HG02588 (cell line): Measurements from ENCODE around the gene TRIP13.

ENCODE experiments used
- ATAC-seq: cut with Tn5 transposase; IDR thresholded peaks from one replicate; pipeline ENCODE4 v1.9.1; 2021; ENCODE audit warnings: mild to moderate bottlenecking, moderate library complexity; ENCODE audit not compliant: unreplicated experiment

Gene TRIP13

DNA sequence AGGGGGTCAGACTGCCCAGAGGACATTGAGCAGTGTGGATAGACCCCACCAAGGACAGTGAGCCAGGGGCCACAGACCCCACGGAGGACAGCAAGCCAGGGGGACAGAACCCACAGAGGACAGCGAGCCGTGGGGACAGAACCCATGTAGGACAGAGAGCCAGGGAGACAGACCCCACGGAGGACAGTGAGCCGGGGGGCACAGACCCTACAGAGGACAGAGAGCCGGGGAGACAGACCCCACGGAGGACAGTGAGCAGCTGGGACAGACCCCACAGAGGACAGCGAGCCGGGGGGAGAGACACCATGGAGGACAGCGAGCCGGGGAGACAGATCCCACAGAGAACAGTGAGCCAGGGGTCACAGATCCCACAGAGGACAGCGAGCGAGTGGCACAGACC lies 38.5 kb upstream of the TRIP13 start:
- no peak for ATAC-seq

DNA sequence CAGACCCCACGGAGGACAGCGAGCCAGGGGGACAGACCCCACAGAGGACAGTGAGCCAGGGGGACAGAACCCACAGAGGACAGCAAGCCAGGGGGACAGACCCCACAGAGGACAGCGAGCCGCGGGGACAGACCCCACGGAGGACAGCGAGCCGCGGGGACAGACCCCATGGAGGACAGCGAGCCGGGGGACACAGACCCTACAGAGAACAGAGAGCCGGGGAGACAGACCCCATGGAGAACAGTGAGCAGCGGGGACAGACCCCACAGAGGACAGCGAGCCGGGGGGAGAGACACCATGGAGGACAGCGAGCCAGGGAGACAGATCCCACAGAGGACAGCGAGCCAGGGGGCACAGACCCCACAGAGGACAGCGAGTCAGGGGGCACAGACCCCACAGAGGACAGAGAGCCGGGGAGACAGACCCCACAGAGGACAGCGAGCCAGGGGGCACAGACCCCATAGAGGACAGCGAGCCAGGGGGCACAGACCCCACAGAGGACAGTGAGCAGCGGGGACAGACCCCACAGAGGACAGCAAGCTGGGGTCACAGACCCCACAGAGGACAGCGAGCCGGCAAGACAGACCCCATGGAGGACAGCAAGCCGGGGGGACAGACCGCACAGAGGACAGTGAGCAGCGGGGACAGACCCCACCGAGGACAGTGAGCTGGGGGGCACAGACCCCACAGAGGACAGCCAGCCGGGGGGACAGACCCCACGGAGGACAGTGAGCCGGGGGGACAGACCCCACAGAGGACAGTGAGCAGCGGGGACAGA lies 37.5 kb upstream of the TRIP13 start:
- no peak for ATAC-seq

DNA sequence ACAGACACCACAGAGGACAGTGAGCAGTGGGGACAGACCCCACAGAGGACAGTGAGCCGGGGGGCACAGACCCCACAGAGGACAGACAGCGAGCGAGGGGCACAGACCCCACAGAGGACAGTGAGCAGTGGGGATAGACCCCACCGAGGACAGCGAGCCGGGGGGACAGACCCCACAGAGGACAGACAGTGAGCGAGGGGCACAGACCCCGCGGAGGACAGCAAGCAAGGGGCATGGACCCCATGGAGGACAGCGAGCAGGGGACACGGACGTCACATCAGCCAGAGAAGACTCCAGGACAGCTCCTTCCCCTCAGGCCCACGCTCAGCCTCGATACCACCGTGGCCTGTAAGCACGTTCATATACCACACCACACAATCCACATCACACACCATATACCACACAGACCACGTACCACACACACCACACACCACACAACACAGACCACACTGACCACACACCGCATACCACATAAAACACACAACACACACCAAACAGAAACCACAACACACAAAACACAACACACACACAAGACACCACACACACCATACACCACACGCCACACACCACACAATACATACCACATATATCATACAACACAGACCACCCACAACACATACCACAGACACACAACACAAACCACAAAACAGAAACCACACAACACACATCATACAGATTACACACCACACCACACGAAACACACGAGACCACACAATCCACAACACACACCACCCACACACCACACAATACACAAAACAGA lies 36.7 kb upstream of the TRIP13 start:
- no peak for ATAC-seq

DNA sequence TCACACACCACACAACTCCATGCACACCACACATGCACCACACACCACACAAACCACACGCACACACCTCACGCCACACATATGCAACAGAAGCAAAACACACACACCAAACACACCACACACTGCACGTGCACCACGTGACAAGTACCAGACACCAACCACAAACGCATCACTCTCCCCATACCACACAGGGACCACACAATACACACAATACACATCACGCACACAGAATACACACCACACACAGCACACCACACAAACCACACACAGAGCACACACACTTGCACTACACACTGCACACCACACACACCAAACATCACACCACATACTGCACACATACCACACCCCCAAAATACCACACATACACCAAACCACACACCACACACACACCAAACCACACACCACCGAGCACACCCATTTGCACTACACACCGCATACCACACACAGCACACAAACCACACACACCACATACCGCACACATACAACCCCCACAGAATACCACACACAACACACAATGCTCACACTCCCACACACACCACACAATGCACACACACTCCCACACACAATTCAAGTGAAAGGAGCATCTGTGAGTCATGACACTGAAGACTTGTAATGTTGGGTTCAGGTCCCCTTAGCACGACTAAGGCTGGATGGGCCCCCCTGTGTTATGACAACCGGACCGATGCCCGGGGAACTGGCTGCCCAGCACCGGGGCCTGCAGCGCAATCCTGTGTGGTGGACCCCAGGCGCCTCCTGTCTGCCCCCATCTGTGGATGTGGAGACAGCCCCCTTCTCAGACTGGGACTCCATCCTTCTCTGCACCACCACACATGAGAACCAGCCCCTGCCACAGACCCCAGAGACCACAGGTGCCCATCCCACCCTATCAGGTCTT lies 35.9 kb upstream of the TRIP13 start:
- no peak for ATAC-seq

DNA sequence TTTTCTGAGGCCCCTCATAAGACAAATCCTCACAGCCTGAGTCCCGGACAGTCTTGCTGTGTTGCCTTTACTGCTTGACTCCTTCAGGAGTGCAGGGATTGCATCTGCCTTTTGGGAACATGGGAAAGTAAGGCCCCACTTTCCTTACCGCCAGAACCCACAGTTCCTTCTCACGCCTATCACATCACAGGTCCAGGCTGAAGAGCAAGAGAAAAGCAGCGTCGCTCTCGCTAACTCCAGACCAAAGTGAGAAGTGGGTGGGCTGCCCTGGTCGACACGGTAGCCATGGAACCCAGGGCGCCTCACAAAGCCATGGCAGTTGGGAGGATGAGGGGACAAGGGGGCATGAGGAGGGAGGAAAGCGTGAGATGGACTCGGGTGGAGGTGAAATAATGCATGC lies 34.0 kb upstream of the TRIP13 start:
- ATAC-seq: no peak

DNA sequence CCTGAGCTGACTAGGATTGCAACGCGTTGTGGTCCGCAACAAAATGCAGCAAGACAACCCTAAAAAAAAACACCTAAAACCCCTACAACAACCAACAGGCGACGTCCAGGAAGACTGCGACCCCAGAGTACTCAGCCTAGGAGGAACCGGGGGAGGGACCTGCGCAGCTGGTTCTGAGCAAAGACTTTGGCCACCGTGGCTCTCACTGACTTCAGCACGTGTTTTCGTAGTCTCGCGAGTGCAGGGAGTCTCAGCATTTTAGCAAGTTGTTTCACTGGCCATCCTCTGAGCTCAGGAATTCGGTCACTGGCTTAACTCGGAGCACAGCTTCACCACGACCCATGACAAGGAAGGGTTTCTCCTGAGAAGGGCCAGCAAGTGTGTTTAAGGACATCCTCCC lies 33.3 kb upstream of the TRIP13 start:
- ATAC-seq: no peak

DNA sequence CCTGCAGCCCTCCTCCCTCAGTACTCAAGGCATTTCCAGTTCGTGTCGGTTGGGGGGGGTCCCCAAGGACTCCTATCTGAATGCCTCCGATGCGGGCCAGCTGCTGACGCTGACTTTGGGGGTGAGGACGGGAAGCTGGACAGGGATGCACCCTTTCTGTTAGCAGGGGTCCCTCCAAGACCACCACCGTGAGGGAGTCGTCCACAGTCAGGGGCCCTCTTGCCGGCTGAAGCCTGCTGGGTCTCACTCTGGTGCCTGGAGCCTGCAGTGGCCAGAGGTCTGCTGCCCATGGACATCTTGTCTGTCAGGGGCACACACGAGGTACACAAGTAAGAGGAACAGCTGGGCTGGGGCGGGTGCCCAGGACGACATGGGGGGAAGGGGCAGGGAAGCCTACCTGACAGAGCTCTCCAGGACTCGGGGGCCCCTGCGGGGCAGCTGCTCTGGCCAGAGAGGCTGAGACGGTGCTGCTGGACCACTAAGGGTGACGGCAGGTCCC lies 32.8 kb upstream of the TRIP13 start:
- no peak for ATAC-seq

DNA sequence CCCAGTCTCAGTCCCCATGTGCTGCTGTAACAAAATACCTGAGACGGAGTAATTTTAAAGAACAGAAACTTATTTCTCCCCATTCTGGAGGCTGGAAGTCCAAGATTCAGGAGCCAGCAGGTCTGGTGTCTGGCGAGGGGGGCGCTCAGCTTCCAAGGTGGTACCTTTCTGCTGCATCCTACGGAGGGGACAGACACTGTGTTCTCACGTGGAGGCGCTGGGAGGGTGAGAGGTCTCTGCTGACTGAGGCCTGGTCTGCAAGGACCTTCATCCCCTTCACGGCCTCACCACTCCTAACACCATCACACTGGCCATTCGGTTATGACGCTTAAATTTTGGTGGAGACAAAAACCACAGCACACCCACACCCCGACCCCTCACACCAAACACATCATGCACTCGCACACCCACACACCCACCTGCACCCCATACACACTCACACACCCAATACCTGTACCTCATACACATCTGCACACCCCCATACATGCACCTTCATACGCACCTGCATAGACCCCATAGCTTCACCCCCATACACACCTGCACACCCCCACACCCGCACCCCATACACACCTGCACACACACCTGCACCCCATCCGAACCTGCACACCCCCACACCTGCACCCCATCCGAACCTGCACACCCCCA lies 32.1 kb upstream of the TRIP13 start:
- ATAC-seq: no peak

DNA sequence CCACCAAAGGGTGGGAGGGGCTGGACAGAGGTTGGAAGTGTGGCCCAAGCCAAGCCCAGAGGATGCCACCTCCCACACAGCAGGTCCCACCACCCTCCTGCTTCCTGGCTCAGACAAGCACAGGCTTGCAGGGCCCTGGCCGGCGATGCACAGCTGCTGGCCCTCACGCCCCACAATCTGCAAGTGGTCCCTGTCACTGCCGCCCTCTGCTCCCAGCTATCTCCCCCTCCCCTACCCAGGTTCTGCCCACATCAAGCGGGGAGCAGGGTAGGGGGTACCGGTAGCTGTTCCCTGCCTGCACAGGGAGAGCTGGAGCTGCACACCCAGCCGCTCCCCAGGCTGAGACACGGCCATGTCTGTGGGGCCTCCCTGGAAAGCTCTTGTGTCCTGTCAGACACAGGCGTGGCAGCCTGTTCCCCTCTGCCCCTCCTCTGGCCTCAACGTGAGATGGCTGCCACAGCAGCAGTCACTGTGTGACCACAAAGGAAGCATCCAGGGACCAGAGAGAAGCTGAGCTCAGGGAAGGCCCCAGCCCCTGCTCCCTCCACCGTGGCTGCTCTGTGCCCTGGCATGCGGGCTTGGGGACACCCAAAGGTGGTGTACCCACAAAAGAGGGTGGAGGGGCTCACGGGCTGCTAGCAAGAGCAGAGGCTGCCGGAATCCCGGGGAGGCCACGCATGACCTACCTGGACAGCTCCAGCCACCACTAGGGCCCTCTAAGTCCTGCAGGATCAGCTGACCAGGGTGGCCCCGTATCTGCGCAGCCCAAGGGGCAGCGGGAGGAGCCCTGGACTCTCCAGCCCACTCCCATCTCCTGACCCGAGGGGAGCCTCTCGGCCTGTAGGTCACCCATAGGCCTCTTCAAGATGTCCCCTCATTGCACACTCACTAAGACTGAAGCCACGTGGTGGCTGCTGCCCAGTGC lies 31.0 kb upstream of the TRIP13 start:
- no peak for ATAC-seq

DNA sequence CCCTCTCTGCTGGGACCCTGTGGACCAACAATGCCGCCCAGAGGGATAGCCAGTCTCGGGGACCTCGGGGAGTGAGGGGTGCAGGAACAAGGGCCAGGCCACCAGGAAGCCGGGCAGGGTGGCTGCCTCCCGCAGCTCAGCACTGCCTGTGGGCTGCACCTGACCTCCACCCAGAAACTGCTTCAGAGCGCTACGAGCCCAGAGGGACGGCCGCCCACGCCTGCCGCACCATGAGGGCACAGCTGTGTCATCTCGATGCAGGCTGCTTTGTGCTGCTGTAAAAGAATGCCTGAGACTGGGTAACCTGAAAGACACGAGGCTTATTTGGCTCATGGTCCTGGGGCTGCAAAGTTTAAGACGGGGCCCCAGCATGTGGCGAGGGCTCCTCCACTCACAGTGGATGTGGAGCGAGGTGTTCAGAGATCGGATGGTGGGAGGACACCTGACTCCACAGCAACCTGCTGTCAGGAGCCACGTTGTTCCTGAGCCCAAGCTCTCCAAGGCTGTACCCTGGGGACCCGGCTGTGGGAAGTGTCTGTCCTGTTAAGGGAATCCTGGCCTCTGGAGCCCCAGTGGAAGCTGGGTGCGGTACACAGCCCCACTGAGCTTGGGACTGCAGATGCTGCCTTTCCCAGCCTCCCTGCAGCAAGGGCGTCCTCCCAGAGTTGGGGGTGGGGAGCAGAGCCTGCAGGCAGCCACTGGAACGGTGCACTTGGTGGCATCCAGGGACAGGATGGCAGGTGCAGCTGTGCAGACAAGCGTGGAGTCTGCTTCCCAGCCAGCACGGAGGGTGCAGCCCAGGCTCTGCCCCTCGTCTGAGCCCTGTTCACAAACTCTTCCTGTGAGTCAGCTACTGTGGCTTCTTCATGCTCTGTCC lies 30.1 kb upstream of the TRIP13 start:
- no peak for ATAC-seq

DNA sequence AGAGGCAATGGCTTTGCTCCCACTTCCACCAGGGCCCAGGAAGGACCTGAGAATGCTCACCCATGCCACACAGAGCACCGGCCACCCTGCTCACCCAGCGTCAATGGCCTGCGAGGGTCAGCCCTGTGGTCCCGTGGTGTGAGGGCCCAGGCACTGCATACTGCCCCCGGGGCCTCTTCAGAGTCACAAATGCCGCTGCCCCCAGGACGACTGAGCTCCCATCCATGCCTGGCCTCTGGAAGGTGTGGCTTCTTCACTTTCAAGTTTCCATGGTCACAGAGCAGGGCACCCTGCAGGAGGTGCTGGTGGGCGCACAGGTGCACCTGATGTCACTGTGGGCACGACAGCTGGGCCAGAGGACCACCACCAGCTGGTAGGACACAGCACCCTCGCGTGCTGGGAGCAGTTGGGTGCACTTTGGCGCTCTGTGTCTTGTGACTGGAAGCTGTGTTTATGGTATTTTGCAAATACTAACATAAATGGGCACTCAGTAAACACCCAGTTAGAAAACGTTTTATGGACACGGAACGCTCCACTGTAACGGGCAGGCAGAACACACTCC lies 29.4 kb upstream of the TRIP13 start:
- ATAC-seq: no peak

DNA sequence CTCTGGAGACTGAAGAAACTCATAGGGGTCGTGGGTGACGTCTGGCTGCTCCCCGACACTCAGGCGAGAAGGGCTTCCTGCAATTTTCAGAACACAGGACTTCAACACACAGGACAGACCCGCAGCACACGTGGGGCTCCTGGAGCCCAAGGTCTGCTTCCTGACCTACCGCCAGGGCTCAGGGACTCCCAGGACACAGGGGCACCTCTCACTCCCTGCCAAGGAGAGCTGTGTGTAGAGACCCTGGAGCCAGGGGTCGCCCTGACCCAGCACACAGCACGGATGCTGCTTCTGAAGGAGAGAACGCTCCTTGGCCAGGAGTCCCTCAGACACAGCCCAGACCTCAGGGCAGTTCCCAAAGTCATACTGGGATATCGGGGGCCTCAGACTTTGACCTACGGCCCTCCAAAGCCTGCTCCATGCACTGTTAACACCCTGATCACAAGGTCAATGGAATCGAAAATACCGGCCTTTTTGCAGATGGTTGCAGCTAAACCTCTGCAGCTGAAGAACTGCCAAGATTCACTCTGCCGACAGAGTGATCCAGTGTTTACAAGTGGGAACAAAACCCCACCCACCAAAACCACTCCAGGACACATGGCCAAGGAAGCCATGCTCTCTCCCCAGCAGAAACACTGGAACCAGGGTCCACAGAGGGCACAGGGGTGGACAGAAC lies 28.1 kb upstream of the TRIP13 start:
- no peak for ATAC-seq

DNA sequence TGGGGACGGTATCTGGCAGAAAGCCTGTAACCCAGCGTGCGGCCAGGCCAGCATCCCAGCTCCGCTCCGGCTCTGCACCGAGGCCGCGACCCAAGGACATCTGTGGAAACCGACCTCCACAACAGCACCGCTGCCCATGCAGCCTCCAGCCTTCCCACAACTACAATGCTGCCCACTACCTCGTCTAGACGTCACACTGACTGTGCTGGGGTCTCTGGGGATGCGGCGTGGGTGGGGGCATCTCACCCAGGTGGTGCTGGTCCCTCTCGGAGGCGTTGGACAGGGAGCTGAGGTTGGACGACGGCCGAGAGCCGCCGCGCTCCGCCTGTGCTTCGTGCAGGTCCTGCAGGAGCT lies 27.5 kb upstream of the TRIP13 start:
- ATAC-seq: no peak

DNA sequence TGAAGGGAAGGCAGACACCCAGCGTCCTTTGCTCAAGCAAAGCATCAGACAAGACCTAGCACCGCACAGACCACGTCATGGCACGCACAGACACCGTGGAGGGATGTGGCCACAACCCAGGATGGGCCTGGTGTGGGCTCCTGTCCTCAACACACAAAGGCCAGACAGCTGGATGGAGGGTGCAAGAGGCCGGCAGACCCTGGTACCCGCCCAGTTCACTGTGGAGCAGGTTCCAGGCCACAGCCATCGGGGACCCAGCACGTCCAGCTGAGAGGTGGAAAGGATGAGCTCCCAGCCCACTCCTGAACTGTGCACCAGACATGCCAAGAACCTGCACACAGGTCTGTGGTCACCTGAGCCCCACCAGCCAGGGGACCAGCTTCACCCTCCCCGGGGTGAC lies 26.9 kb upstream of the TRIP13 start:
- ATAC-seq: no peak

DNA sequence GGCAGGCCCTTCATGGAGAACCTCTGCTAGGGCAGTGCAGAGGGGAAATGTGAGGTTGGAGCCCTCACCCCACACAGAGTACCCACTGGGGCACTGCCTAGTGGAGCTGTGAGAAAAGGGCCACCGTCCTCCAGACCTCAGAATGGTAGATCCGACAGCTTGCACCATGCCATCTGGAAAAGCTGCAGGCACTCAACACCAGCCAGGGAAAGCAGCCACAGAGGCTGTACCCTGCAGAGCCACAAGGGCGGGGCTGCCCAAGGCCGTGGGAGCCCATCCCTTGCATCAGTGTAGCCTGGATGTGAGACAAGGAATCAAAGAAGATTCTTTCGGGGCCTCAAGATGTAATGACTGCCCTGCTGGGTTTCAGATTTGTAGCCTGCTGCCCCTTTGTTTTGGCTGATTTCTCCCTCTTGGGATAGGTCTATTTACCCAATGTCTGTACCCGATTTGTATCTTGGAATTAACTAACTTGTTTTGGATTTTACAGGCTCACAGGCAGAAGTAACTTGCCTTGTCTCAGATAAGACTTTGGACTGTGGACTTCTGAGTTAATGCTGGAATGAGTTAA lies 25.3 kb upstream of the TRIP13 start:
- ATAC-seq: no peak

DNA sequence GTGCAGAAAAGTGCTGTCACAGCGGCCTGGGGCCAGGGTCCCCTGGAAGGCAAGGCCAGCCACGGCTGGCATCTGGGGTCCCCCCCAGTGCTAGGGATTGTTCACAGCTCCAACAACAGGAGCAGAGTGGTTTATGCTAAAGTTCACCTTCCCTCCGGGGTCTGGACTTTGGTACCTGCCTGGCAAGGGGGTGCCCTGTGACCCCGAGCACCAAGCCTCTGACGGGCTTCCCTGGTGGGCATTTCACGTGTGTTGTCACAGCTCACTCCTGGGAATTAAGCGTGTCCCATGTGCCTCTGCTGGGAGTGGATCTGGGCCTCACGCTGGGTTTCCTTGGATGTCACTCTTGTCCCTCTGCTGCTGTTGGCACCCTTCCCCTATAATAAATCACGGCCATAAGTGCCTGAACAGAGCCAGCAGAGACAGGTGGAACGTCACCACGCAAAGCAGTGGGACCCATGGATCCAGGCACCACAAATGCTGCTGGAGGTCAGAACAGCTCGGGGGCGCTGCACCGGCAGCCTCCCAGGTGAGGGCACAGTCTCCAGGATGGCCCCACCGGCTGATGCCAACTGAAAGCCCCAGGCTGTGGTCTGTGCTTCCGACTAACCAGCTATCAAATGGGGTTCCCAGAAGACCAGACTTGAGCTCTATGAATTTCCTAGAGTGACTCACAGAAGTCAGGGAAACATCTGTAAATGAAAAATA lies 24.1 kb upstream of the TRIP13 start:
- no peak for ATAC-seq

DNA sequence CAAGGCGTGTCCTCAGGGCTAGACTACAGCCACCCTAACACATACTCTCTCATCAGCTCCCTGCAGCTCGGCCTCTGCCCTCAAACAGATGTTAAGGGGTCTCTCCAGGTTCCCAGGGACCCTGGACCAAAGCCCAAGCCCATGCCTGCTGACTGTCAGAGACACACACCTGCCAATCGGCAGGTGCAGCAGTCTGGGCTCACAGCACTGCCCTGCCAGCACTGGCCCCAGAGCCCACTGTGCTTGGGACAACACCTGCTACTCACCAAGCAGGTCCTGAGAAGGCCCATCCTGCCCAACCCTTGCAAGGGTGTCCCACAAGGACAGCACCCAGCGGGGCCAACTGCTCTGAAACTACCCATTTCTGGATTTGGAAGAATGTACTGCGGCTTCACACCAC lies 21.7 kb upstream of the TRIP13 start:
- ATAC-seq: no peak
